Measurements from ENCODE around the gene EFNA2. TPM values are rescaled to one million over a fixed set of nuclear protein-coding genes. Genes with fewer than 3 reads are reported as not detected.
A peak's percentile ranks its signal among the peaks of the same experiment; 100 is the strongest.

The EFNA2 gene
- polyA plus RNA-seq, 2 of the 4 experiments (the other 2 are of a cell fraction): 0.16 to 1.3 TPM

- TF ChIP-seq ATOH8 (CRISPR knock-in tag; IDR thresholded peaks at IDR 0.05; ENCODE audit: low read depth) (0 out of 2 replicates have a peak, but pooled peaks have one; percentile 65), USF2 (IDR thresholded peaks at IDR 0.05) (peak; percentile 99)
Measured at GRCh38 chr19:1275260-1275975, 10.3 kb upstream of the EFNA2 start, which contains the start of gene FAM174C (continued).

GRCh38 chr19:1275976-1276627, 9.6 kb upstream of the EFNA2 start:
- CTCF ChIA-PET: interaction anchor here (5.3 kb wide), 1 partner anchor 32 kb away, joined by 39 read pairs; no protein-coding TSS in a partner anchor
- H3K27ac ChIP-seq: peak overlapping the region; percentile 96 to 100
- WGBS (ENCODE audit: missing lambda C conversion rate): 11% methylated on average over 31 of the region's 43 CpGs
- POLR2A ChIA-PET: no interaction called here
- peak overlapping the region; percentile 99 for H3K4me2 ChIP-seq
- H3K4me3 ChIP-seq: peak overlapping the region; percentile 80
- ATAC-seq: peak in 1 of 2 experiments; percentile 74; a peak in 2 of 6 replicates
- no peaks in the 10 kb centered on the region for H3K9me3 ChIP-seq
- FAIRE-seq: no peak
- no peak for DNase-seq (ENCODE audit: low read depth in 1 of 2, low spot score in 1 of 2)
- peaks cover 36% of the 10 kb centered on the region for H3K4me1 ChIP-seq
- TF ChIP-seq ATOH8 (CRISPR knock-in tag; IDR thresholded peaks at IDR 0.05; ENCODE audit: low read depth) (no peak), HOXB13 (CRISPR knock-in tag; IDR thresholded peaks at IDR 0.05; ENCODE audit: low read depth) (0 out of 2 replicates have a peak, but pooled peaks have one; percentile 21), E2F6 (IDR thresholded peaks at IDR 0.05; ENCODE audit: borderline replicate concordance, low read depth) (peak; percentile 57; the same call in 1 of the 2 replicates), RNF2 (IDR thresholded peaks at IDR 0.05; ENCODE audit: borderline replicate concordance, low read depth) (no peak), MAX (IDR thresholded peaks at IDR 0.05) (peak; percentile 26)

GRCh38 chr19:1276628-1277022, 9.0 kb upstream of the EFNA2 start:
- Histone ChIP-seq H3K4me2 (peak overlapping the region; percentile 99), H3K4me3 (peak overlapping the region; percentile 80), H3K9me3 (no peaks in the 10 kb centered on the region), H3K4me1 (peaks cover 31% of the 10 kb centered on the region), H3K27ac (peak overlapping the region; percentile 96 to 100)
- no peak for FAIRE-seq
- ATAC-seq: no peak
- POLR2A ChIA-PET: no interaction called here
- no peak for TF ChIP-seq CEBPB (IDR thresholded peaks at IDR 0.05)
- TF ChIP-seq POLR2A (IDR thresholded peaks at IDR 0.05; ENCODE audit: low read length): no peak
- no peak for TF ChIP-seq ATOH8 (CRISPR knock-in tag; IDR thresholded peaks at IDR 0.05; ENCODE audit: low read depth)
- no peak for TF ChIP-seq RCOR1 (IDR thresholded peaks at IDR 0.05; ENCODE audit: low read depth, low read length)
- no peak for TF ChIP-seq JUN (IDR thresholded peaks at IDR 0.05)
- no peak for TF ChIP-seq EHMT2 (IDR thresholded peaks at IDR 0.05; ENCODE audit: low read depth)
- TF ChIP-seq MAX (IDR thresholded peaks at IDR 0.05): no peak
- no peak for TF ChIP-seq CTCF (IDR thresholded peaks at IDR 0.05)
- CTCF ChIA-PET: no interaction called here
- 81% methylated on average over 10 of the region's 10 CpGs for WGBS (ENCODE audit: missing lambda C conversion rate)
- no peak for DNase-seq (ENCODE audit: low read depth in 1 of 2, low spot score in 1 of 2)

All from A549 (cell line).